A549 (cell line): ENCODE measurements around the gene SORCS2. TPM values are rescaled to one million over a fixed set of nuclear protein-coding genes. Genes with fewer than 3 reads are reported as not detected.

Experiments used
- ATAC-seq, 2 experiments: fragments of 200-7000 bp in 1 of 2; fragments of >200 bp in 1 of 2; cut with Nextera tagmentation in 1 of 2; cut with Tn5 transposase in 1 of 2; 3 replicates each; pipeline versions ENCODE4 v1.8.0 to v1.9.1; 2018 to 2020; ENCODE audit warnings: mild to moderate bottlenecking in 1 of 2, moderate library complexity in 1 of 2
- CTCF ChIA-PET: fragments of 300-600 bp; sonication (Branson Sonifier 250); formaldehyde crosslinking; extraction: SDS; loops from one replicate; lab custom pipeline; 2021; ENCODE audit warnings: antibody characterized with exemption, inconsistent platforms; lab: Yijun Ruan, JAX
- POLR2A ChIA-PET: fragments of 350-600 bp; formaldehyde crosslinking; extraction: SDS; loops from one replicate; lab custom pipeline; 2021; ENCODE audit warnings: antibody characterized with exemption, inconsistent platforms; lab: Yijun Ruan, JAX
- DNase-seq, 2 experiments: peaks; one replicate each; pipeline versions ENCODE4 v3.0.0 to v3.0.0-alpha.2; 2011 to 2016; ENCODE audit warnings: low read depth in 1 of 2, low spot score in 1 of 2
- FAIRE-seq: peaks from 2 replicates; lab custom pipeline; 2011; peaks lifted over from hg19 to GRCh38; lab: Jason Lieb, UNC
- H3K27ac ChIP-seq, 2 experiments: fragments of >200 bp; sonication (Bioruptor Twin); formaldehyde crosslinking; 3 replicates each; pipeline ENCODE4 v1.5.1; 2016 to 2017
- H3K4me1 ChIP-seq: fragments of >200 bp; sonication (Bioruptor Twin); formaldehyde crosslinking; 3 replicates; pipeline ENCODE4 v1.6.1; 2016
- H3K4me2 ChIP-seq: fragments of >200 bp; sonication (Bioruptor Twin); formaldehyde crosslinking; 3 replicates; pipeline ENCODE4 v1.6.1; 2016
- H3K4me3 ChIP-seq: fragments of >200 bp; sonication (Bioruptor Twin); formaldehyde crosslinking; 3 replicates; pipeline ENCODE4 v1.5.1; 2016
- H3K9me3 ChIP-seq: fragments of >200 bp; sonication (Bioruptor Twin); formaldehyde crosslinking; 3 replicates; pipeline ENCODE4 v1.6.1; 2016
- CBX8 ChIP-seq: fragments of 200-600 bp; sonication (generic); IDR thresholded peaks from 2 replicates; pipeline ENCODE4 v1.6.1; 2016
- CHD2 ChIP-seq: fragments of 150-350 bp; IDR thresholded peaks from 2 replicates; pipeline ENCODE4 v1.6.1; 2014; ENCODE audit warnings: low read length; ENCODE audit not compliant: partially characterized antibody
- EHF ChIP-seq: fragments of 250-450 bp; sonication (Bioruptor Pico); IDR thresholded peaks from 2 replicates; pipeline ENCODE4 v1.5.0; 2020; ENCODE audit warnings: mild to moderate bottlenecking
- EHMT2 ChIP-seq: fragments of 200-600 bp; sonication (generic); IDR thresholded peaks from 2 replicates; pipeline ENCODE4 v1.6.1; 2016; ENCODE audit warnings: antibody characterized with exemption, low read depth, mild to moderate bottlenecking, moderate library complexity
- FOXS1 ChIP-seq: fragments of 250-450 bp; sonication (Bioruptor Pico); IDR thresholded peaks from 2 replicates; pipeline ENCODE4 v1.5.0; 2020; ENCODE audit warnings: mild to moderate bottlenecking, moderate library complexity
- HDAC2 ChIP-seq: fragments of 200-600 bp; sonication (generic); IDR thresholded peaks from 2 replicates; pipeline ENCODE4 v1.6.1; 2016
- HMGXB4 ChIP-seq: fragments of 250-450 bp; sonication (Bioruptor Pico); IDR thresholded peaks from 2 replicates; pipeline ENCODE4 v1.5.0; 2021; ENCODE audit warnings: mild to moderate bottlenecking, moderate library complexity, borderline replicate concordance
- HOXA7 ChIP-seq: fragments of 250-450 bp; sonication (Bioruptor Pico); IDR thresholded peaks from 2 replicates; pipeline ENCODE4 v1.5.0; 2020; ENCODE audit warnings: mild to moderate bottlenecking, moderate library complexity
- HOXB13 ChIP-seq: fragments of 250-450 bp; sonication (Bioruptor Pico); IDR thresholded peaks from 2 replicates; pipeline ENCODE4 v1.5.0; 2020; ENCODE audit warnings: low read depth, mild to moderate bottlenecking, moderate library complexity
- HOXB5 ChIP-seq: fragments of 250-450 bp; sonication (Bioruptor Pico); IDR thresholded peaks from 2 replicates; pipeline ENCODE4 v1.5.0; 2020; ENCODE audit warnings: mild to moderate bottlenecking, moderate library complexity
- MAFK ChIP-seq: fragments of 450-650 bp; IDR thresholded peaks from 2 replicates; pipeline ENCODE4 v1.6.1; 2014; ENCODE audit not compliant: partially characterized antibody
- RAD21 ChIP-seq, 2 experiments: fragments of >200 bp in 1 of 2; sonication (Bioruptor Twin) in 1 of 2; formaldehyde crosslinking in 1 of 2; IDR thresholded peaks in 1 of 2; conservative IDR thresholded peaks in 1 of 2; 2 replicates in 1 of 2; 3 replicates in 1 of 2; pipeline ENCODE4 v1.6.1; 2012 to 2018; ENCODE audit warnings: inconsistent platforms in 1 of 2
- RARB ChIP-seq: fragments of 250-450 bp; sonication (Bioruptor Pico); IDR thresholded peaks from 2 replicates; pipeline ENCODE4 v1.8.0; 2021; ENCODE audit warnings: mild to moderate bottlenecking, moderate library complexity
- RFX5 ChIP-seq: fragments of 450-650 bp; IDR thresholded peaks from 2 replicates; pipeline ENCODE4 v1.7.1; 2014; ENCODE audit warnings: antibody characterized with exemption, mild to moderate bottlenecking, moderate library complexity
- SMC3 ChIP-seq: fragments of >200 bp; sonication (Bioruptor Twin); formaldehyde crosslinking; IDR thresholded peaks from 3 replicates; pipeline ENCODE4 v1.6.1; 2018; ENCODE audit warnings: inconsistent platforms
- SREBF2 ChIP-seq: fragments of 450-650 bp; IDR thresholded peaks from 2 replicates; pipeline ENCODE4 v1.6.1; 2014; ENCODE audit warnings: mild to moderate bottlenecking, moderate library complexity
- TP53 ChIP-seq: fragments of 250-450 bp; sonication (Bioruptor Pico); IDR thresholded peaks from 2 replicates; pipeline ENCODE4 v1.5.0; 2021; ENCODE audit warnings: mild to moderate bottlenecking, moderate library complexity
- WGBS: methylation state at CpG from one replicate; pipeline ENCODE4 v1.1.6; 2017; ENCODE audit errors: missing lambda C conversion rate; 5-methylcytosine and 5-hydroxymethylcytosine counted together
- polyA plus RNA-seq, 4 experiments: library from polyadenylated mRNA; depleted of rRNA in 3 of 4; stranded (reverse); fragments of >200 nt; fragmentation: RNase III in 1 of 4; extraction: RNeasy Plus Mini Kit Qiagen cat#74134 plus additional on column Dnase treatment in 1 of 4; gene quantifications; 2 replicates in 3 of 4; 3 replicates in 1 of 4; pipeline ENCODE4 v1.2.3, GENCODE V29; 2011 to 2017
- TF ChIP-seq, protein P1 (sequence below): fragments of 200-600 bp; sonication (generic); IDR thresholded peaks from 2 replicates; pipeline ENCODE4 v1.6.1; 2016; ENCODE audit warnings: antibody characterized with exemption, mild to moderate bottlenecking, moderate library complexity
- TF ChIP-seq, protein P2 (sequence below): fragments of 150-350 bp; IDR thresholded peaks from 2 replicates; pipeline ENCODE4 v1.6.1; 2014; ENCODE audit warnings: low read depth, mild to moderate bottlenecking, low read length
- TF ChIP-seq, protein P3 (sequence below): IDR thresholded peaks from 2 replicates; pipeline ENCODE4 v1.6.1; 2012; ENCODE audit warnings: low read depth, borderline replicate concordance
- TF ChIP-seq, protein P4 (sequence below): fragments of 450-650 bp; IDR thresholded peaks from 2 replicates; pipeline ENCODE4 v1.6.1; 2014; ENCODE audit warnings: antibody characterized with exemption

The SORCS2 gene
- polyA plus RNA-seq, 2 of the 4 experiments (the other 2 are of a cell fraction) = 1.4 to 4.6 TPM

GRCh38 chr4:7166981-7167700, 25.2 kb upstream of the SORCS2 start (continued):
- TF ChIP-seq, protein P1, sequence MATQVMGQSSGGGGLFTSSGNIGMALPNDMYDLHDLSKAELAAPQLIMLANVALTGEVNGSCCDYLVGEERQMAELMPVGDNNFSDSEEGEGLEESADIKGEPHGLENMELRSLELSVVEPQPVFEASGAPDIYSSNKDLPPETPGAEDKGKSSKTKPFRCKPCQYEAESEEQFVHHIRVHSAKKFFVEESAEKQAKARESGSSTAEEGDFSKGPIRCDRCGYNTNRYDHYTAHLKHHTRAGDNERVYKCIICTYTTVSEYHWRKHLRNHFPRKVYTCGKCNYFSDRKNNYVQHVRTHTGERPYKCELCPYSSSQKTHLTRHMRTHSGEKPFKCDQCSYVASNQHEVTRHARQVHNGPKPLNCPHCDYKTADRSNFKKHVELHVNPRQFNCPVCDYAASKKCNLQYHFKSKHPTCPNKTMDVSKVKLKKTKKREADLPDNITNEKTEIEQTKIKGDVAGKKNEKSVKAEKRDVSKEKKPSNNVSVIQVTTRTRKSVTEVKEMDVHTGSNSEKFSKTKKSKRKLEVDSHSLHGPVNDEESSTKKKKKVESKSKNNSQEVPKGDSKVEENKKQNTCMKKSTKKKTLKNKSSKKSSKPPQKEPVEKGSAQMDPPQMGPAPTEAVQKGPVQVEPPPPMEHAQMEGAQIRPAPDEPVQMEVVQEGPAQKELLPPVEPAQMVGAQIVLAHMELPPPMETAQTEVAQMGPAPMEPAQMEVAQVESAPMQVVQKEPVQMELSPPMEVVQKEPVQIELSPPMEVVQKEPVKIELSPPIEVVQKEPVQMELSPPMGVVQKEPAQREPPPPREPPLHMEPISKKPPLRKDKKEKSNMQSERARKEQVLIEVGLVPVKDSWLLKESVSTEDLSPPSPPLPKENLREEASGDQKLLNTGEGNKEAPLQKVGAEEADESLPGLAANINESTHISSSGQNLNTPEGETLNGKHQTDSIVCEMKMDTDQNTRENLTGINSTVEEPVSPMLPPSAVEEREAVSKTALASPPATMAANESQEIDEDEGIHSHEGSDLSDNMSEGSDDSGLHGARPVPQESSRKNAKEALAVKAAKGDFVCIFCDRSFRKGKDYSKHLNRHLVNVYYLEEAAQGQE = no peak
- TF ChIP-seq EHF (CRISPR knock-in tag) = no peak
- no peak for TF ChIP-seq SMC3
- no peak for TF ChIP-seq HOXB5
- TF ChIP-seq, protein P2, sequence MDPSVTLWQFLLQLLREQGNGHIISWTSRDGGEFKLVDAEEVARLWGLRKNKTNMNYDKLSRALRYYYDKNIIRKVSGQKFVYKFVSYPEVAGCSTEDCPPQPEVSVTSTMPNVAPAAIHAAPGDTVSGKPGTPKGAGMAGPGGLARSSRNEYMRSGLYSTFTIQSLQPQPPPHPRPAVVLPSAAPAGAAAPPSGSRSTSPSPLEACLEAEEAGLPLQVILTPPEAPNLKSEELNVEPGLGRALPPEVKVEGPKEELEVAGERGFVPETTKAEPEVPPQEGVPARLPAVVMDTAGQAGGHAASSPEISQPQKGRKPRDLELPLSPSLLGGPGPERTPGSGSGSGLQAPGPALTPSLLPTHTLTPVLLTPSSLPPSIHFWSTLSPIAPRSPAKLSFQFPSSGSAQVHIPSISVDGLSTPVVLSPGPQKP = no peak
- no peak for TF ChIP-seq SREBF2
- no peak for TF ChIP-seq EHMT2

DNA sequence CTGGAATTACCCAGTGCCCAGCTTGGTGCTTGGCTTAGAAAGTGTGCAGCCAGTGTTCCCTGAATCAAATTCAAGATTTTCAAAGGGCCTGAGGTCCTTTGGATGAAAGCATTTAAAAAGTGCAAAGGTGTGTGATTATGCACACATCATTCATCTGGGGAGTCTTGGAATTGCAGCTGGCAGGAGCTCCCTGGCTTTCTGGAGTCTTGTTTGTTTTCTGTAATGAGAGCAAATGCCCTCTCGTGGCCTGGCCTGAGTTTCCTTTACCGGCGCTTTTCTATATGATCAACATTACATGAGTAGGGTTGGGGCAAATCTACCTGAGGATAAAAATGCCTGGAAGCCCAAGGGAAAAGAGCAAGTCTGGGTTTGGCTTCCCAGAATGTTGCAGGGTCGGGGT, 24.6 kb upstream of the SORCS2 start:
- CTCF ChIA-PET = interaction anchor here (0.8 to 1.2 kb wide), 4 partner anchors 9 to 169 kb away, joined by 3 to 4 read pairs (median 3); no protein-coding TSS in a partner anchor
- Histone ChIP-seq H3K4me3 (no peak overlapping the region), H3K9me3 (no peaks in the 10 kb centered on the region), H3K4me2 (no peak overlapping the region), H3K4me1 (no peaks in the 10 kb centered on the region), H3K27ac (no peak overlapping the region)
- DNase-seq = peak in 1 of 2 experiments; percentile 26
- 46% methylated on average over 4 of the region's 4 CpGs for WGBS
- TF ChIP-seq, protein P1 = no peak
- no peak for TF ChIP-seq MAFK
- TF ChIP-seq HDAC2 = no peak
- no peak for TF ChIP-seq CBX8
- TF ChIP-seq, protein P3, sequence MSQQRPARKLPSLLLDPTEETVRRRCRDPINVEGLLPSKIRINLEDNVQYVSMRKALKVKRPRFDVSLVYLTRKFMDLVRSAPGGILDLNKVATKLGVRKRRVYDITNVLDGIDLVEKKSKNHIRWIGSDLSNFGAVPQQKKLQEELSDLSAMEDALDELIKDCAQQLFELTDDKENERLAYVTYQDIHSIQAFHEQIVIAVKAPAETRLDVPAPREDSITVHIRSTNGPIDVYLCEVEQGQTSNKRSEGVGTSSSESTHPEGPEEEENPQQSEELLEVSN = no peak
- no peak for TF ChIP-seq HOXA7
- TF ChIP-seq RFX5 = no peak
- TF ChIP-seq EHMT2 = no peak
- POLR2A ChIA-PET = no interaction called here
- ATAC-seq = peak; percentile 72 to 80; a peak in 4 of 6 replicates
- FAIRE-seq = no peak

DNA sequence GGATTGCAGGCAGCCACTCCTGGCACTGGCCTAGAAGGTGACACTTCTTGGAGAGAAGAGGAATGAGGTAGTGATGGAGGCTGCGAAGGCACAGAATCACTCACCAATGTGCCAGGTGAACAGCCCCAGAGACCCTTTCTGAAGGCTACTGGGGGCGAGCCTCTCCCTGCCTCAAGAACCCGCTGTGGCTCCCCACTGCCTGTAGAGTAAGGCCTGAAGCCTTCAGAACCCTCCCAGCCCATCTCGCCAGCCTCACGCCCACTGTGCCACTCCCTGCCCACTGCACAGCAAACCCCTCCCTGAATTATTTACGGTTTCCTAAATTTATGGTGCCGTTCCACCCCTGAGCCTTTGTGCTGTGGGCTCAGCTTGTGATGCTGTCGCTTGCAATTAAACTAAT, 24.2 kb upstream of the SORCS2 start:
- H3K4me2 ChIP-seq = no peak overlapping the region
- ATAC-seq (no peak; a peak in 1 of 6 replicates), DNase-seq (no peak), FAIRE-seq (no peak)
- WGBS = 83% methylated on average over 8 of the region's 8 CpGs
- CTCF ChIA-PET = interaction anchor here (0.8 to 1.2 kb wide), 4 partner anchors 23 to 552 kb away, joined by 3 to 4 read pairs (median 3); no protein-coding TSS in a partner anchor
- no peaks in the 10 kb centered on the region for H3K4me1 ChIP-seq
- H3K4me3 ChIP-seq = no peak overlapping the region
- no peak overlapping the region for H3K27ac ChIP-seq
- no peaks in the 10 kb centered on the region for H3K9me3 ChIP-seq
- POLR2A ChIA-PET = no interaction called here
- TF ChIP-seq EHMT2 (no peak), CHD2 (no peak), HOXB13 (CRISPR knock-in tag) (no peak), FOXS1 (CRISPR knock-in tag) (no peak), RARB (CRISPR knock-in tag) (no peak), RAD21 (conservative IDR thresholded peaks at IDR 0.05 in 1 of 2, IDR thresholded peaks at IDR 0.05 in 1 of 2) (no peak), TP53 (CRISPR knock-in tag) (no peak), HMGXB4 (CRISPR knock-in tag) (no peak), HOXB5 (no peak)
- TF ChIP-seq, protein P4, sequence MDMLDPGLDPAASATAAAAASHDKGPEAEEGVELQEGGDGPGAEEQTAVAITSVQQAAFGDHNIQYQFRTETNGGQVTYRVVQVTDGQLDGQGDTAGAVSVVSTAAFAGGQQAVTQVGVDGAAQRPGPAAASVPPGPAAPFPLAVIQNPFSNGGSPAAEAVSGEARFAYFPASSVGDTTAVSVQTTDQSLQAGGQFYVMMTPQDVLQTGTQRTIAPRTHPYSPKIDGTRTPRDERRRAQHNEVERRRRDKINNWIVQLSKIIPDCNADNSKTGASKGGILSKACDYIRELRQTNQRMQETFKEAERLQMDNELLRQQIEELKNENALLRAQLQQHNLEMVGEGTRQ = no peak
